GM23248 (cell line): ENCODE measurements around the gene CLIC4.

Source experiments
- EZH2 ChIP-seq: fragments of 200-600 bp; sonication (generic); IDR thresholded peaks from 2 replicates; pipeline ENCODE4 v1.6.1; 2018; ENCODE audit warnings: antibody characterized with exemption, mild to moderate bottlenecking; ENCODE audit not compliant: insufficient read depth, poor library complexity, severe bottlenecking
- EZH2phosphoT487 ChIP-seq: fragments of 200-600 bp; sonication (generic); IDR thresholded peaks from 2 replicates; pipeline ENCODE4 v1.6.1; 2018; ENCODE audit warnings: antibody characterized with exemption, moderate library complexity, mild to moderate bottlenecking, low read depth; ENCODE audit not compliant: insufficient read depth

DNA sequence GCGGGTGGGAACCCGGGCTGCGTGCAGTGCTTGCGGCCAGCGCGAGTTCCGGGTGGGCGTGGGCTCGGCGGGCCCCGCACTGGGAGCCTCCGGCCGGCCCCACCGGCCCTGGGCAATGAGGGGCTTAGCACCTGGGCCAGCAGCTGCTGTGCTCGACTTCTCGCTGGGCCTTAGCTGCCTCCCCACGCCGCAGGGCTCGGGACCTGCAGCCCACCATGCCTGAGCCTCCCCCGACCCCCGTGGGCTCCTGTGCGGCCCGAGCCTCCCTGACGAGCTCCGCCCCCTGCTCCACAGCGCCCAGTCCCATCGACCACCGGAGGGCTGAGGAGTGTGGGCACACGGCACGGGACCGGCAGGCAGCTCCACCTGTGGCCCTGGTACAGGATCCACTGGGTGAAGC lies 23.7 kb upstream of the CLIC4 start:
- TF ChIP-seq EZH2phosphoT487, result no peak
- no peak for TF ChIP-seq EZH2
